ENCODE results near the gene SNRK.

Gene SNRK, protein sequence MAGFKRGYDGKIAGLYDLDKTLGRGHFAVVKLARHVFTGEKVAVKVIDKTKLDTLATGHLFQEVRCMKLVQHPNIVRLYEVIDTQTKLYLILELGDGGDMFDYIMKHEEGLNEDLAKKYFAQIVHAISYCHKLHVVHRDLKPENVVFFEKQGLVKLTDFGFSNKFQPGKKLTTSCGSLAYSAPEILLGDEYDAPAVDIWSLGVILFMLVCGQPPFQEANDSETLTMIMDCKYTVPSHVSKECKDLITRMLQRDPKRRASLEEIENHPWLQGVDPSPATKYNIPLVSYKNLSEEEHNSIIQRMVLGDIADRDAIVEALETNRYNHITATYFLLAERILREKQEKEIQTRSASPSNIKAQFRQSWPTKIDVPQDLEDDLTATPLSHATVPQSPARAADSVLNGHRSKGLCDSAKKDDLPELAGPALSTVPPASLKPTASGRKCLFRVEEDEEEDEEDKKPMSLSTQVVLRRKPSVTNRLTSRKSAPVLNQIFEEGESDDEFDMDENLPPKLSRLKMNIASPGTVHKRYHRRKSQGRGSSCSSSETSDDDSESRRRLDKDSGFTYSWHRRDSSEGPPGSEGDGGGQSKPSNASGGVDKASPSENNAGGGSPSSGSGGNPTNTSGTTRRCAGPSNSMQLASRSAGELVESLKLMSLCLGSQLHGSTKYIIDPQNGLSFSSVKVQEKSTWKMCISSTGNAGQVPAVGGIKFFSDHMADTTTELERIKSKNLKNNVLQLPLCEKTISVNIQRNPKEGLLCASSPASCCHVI

DNA sequence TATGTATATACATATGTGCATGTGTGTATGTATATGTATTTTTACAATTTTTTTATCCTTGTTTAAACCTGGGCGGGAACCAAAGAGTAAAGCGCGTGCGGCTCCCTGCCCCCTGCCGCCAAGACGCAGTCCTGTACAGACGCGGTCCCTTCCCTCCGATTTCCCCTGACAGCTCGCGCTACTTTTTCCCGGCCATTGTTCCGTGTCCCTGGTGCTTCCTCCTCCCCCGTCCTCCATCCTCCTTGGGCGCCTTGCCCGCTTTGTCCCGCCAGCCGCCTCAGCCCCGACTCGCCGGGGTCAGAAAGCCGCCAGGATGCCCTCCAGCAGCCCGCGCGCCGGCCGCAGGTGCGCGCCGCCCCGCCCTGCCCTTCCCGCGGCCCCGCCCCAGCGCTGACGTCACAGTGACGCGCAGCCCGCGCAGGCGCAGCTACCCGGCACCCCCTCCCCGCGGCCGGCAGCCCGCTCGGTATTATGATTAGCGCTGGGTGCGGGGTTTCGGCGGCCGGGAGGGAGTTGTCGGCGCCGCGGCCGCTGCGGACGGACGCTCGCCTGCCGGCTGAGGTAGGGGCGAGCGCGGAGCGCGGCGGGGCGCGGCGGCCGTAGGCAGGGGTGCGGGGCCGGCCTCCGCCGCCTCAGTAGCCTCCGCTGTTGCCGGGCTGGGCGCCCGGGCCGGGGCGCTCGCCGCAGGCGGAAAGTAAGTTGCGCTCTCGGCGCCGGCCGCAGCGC is at the start of gene SNRK:
Gene SNRK, plus strand, starts transcription at position 426 of the 726 bp plus-strand sequence. CDS start 16,664 bp downstream, outside the sequence.
- DNase-seq, result peak; percentile 50

DNA sequence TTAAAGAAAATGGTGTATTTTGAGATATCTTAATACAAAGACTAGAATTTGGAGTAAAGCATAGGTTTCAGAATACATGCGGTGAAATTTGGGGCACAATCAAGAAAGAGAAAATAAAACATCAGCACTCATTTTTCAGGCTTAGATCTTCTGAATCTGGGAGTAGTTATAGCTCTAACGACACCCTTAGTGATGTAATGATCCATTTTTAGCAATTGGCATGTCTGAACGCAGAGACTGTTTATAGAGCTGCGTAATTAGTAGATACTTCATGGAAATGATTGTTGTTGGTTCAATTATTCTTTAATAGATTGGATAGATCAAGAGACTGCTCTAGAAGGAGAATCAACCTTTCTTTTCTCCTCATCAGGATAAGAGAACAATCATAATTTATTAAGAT is 47.5 kb upstream of the SNRK start:
- no peak for DNase-seq

DNA sequence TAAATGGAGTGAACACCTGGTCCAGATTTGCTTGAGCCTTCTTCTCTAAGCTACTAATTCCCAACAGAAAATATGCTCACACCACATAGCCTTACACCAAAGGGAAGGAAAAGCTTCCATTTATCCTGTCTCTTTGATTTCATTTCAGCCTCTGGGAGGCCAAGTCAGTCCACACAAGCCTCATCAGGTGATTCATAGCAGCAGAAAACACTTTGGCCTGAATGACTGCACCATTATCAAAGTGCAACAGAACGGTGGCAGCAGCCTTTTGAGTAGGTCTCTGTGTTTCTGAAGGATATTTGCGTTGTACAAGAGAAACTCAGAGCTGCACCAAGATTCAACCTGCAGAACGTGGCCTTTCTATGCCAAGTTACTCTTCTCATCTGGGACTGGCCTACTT is 46.6 kb upstream of the SNRK start:
- no peak for DNase-seq

DNA sequence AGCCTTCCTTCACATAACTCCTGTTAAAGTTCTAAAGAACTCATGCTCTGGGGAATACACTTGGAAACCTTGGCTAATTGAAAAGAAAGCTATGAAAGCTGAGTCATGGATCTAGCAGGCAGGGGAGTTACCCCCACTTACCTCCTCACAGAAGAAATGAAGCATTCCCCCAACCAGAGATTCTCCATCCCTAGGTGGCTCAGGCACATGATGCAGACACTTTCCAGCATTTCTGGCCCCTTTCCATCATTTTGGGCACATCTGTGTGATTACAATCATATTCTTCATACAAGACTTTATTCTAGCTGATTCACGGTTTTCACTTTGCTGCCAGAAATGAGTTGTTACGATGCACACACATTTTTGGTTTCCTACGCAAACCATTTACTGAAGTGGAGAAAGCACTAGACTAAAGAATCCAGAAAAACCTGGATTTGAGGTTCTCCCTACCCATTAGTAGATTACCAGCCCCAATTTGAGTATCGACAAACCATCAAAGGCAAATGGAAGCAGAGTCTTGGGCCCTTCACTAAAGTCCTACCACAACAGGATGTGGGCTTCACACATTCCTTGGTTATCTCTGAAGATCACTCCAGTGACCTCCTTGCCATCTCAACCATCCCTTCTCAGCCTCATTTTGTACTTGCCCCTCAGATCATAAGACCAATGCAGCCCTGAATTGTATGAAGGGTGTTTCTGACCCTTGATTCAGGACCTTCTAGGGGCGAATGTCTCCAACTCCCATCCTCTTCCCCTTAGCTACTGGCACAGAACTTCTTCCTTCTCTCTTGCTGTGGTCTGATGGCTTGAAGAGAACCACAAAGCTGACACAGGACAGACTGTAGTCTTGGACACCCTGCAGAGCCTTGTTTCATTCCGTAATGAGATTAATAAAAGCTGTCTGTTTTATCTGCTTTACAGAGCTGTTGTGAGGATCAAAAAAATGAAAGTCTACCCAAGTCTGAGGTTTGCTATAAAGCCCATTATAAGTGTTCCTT is 42.5 kb upstream of the SNRK start:
- no peak for DNase-seq

DNA sequence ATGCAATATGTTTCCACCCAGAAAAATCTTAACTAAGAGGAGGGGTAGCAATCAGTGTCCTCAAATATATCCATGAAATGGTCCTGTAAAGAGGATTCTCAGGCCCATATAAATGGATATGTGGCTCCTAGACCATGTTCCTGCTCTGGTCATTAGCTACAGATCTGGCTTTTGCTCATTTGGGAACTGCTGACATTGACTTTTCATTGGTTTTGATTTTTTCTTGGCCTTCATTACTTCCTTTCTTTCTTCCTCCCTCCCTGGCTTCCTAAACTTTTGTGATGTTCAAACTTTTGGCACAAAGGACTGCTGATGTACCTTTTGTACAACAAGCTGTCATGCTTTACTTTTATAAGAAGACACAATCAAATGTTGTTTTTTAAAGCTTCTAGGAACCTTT is 41.6 kb upstream of the SNRK start:
- no peak for DNase-seq

DNA sequence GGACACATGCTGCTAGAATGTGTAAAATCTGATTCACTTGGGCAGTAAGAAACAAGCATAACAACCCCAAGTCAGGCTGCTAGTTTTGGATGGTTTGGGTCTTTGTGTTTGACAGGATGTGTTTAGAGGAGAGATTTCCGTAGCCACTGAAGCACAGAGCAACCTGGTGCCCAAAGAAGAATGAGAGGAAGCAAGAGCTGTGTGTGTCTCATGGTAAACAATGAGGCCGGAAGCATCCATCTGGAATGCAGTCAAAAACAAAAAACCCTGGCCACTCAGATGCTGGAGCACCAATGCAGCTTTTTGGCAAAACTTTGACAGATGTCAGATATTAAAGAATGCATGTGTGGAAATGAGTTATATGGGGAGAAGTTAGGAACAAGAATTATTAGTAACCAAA is 39.4 kb upstream of the SNRK start:
- no peak for DNase-seq

DNA sequence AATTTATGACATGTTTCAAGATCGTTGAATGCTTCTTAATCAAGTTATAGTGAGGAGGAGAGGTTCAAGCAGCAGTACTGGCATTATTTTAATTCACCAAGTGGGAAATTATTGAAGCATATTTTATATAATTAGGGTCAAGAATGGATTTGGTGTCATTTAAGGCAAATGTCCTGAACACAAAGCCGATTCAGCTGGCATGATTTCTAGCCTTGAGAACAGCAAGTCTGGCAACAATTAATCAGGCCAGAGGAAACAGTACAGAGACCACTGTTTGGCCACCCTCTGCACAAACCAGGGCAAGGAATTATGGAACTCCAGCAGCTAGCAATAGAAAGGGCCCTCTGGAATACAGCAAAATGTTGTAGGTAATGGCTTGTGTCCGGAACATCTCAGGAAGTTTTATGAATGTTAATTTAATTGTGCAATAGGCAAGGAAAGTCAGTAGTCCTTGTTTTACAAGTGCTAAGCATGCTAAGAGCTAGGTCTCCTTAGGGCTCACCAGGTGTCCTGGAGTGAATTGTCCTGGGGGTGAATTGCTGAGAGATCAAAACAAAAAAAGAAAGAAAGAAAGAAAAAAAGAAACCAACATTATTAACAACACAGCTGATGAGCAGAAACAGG is 38.7 kb upstream of the SNRK start:
- no peak for DNase-seq

DNA sequence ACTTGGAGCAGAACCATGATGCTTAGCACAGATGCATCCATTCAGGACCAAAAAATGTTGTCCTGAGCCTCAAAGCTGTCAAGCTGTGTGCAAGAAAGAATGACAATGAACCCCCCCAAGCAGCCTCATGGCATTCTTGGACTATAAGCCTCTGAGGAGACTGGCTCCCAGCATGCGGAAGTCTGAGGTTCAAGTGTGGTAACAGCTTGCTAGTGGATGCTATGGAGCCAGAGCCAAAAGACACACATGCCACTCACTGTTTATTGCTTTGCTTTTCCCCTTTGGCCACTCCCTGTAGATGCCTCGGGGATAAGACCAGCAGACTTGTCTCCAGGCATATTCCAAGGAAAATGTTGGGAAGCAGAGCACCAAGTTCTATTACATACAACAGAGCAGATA is 38.2 kb upstream of the SNRK start:
- no peak for DNase-seq

DNA sequence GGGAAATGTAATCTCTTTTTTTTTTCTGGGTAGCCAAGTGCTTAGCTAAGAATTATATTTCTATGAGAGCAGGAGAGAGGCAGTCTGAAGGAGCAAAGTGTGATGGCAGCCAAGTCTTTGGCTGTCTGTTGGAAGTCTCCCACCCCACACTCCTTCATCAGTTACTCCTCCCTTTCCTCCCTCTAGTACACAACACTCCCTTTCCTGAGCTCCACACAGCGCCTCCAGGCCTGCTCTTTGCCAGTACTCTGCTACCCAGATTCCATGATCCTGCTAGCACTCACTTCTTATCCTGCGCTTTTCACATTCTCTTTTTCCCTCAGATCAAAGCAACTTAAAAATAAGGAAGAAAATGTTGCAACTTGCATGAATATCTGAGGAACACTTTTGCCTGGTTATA is 37.4 kb upstream of the SNRK start:
- no peak for DNase-seq

DNA sequence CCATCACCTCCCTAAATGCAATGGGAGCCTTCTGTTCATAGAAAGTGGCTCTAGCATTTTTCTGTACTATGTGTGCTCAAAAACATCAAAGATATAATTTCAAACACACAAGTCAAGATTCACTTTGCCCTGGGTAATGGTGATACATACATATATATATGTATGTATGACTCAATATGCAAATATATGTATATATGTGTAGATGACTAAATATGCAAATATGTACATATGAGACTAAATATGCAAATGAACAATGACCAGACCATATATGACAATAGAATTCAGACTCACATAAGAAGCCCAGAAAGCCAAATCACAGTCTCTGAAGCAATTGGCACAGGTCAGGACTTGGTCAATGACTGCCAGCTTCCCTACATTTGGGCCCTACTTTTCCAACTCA is 36.9 kb upstream of the SNRK start:
- DNase-seq, result no peak

DNA sequence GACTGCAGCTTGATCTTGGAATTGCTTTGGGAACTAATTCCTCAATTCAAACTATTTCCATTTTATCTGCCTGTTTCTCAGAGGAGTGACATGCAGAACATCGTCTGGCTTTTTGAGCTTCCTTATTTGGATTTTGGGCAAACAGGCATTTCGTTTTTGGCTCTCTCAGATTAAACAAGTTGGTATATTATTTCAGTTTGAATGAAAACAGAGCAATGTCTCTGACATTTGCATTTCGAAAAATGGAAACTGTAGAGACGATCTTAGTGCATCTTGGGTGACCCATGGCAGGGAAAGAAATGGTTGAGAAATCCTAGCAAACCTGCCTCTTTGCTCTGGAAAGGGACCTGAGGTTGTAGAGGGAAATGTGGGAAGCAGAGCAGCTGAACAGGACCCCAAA is 33.0 kb upstream of the SNRK start:
- no peak for DNase-seq

DNA sequence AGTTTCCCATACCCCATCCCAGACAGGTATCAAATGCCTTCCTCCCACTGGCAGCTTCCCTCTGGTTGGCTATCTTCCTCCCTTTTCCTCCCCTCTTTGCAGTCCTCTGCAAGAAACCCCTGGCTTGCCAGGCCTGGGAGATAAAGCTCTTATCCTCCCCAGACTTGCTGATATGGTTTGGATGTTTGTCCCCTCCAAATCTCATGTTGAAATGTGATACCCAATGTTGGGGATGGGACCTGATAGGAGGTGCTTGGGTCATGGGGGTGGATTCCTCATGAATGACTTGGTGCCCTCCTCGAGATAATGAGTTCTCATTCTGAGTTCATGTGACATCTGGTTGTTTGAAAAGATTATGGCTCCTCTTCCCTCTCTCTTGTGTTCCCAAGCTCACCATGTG is 32.2 kb upstream of the SNRK start:
- no peak for DNase-seq

DNA sequence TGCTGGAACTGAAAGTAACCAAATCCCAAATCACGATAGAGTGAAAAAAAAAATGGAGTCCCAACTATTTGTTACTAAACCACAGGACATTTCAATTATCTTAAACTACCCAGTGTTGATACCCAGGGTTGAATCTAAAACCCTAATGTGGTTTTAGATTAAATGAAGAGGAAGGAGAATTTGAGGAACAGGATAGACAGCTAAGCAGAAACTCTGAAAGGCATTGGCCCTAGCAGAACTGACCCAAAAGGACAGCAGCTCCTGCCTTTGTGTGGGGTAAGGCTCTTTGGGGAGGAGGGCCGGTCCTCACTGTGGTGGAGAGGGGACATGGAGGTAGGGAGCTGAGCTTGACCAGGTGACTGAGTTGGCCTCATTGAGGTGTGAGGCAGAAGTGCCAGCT is 30.7 kb upstream of the SNRK start:
- no peak for DNase-seq

DNA sequence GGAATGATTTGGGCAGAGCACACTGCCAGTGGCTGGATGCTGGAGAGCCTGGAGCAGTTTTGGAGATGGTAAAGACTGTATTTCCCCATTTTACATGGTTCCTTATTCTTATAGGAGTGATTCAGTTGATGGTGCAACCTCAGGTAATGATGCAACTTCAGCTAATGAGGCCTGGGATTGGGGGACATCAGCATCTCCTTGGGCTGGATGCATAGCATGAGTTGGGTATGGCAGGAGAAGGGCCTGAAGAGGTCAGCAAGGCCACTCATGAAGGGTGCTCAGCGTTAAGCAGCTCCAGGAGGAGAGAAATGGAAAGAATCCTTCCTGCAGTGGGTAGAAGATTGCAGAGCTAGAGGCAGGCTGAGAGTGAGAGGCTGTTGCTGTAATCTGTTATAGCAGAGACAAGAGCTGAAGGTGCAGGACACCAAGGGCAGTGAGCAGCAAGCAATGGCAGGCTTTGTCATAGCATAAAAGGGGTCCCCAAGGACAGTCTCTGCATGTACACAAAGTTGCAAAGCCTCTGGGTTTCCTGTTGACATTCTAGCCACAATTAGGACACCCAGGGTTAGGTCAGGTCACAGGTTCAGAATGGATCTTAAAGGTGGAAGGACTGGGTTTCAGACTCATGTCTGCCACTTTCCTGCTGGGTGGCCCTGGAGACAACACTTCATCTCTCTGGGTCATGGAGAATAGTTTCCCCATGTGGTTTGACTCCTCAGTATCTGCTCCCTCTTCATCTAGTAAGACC is 29.5 kb upstream of the SNRK start:
- DNase-seq, result no peak

DNA sequence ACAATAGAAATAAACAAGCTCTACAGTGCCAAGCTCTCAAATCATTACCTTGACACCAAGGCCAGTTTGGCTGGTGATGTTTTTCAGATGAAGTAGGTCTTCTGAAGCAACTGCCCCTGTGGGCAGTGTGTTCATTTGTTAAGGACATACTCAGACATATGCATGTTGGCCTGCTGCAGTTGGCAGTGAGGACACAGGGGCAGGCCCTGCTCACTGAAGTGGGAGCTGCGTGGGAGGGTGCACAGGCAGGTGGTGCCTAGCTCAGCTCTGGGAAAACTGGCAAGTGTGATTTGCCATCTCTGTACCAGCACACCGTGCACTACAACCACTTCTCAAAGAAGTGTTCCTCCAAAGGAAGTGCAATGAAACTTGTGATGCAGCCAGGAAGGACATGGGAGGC is 28.5 kb upstream of the SNRK start:
- no peak for DNase-seq

DNA sequence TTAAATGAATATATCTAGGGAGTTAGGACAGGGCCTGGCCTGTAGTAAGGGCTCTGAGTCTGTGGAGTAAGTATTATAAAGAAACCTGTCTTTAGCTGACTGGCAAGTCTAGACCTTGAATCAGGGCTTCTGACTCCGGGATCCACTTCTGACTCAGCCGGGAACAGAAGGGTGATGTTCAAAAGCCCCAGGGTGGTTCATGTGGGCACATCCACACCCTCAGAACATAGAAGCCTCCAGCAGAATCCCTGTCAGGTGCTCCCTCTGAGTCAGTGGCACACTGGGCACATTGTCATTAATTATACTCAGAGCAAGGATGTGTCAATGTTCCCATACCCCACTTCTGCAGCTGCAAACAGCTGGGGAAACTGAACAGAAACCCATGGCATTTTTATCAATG is 26.7 kb upstream of the SNRK start:
- DNase-seq, result no peak

DNA sequence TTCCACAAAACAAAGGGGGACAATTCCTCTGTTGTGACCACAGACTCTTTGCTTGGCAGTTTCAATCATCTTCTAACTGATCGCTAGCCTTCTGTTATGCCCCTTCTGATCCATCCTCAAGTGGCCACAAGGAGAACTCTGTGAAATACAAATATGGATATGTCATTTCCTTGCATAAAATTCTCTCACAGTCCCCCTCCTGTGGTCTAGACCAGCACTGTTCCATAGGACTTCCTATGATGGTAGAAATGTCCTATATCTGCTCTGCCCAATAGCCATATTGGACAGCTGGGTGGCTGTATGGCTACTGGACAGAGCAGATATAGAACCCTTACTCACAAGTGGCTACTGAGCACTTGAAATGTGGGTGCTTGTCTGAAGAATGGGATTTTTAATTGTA is 25.9 kb upstream of the SNRK start:
- DNase-seq, result no peak

DNA sequence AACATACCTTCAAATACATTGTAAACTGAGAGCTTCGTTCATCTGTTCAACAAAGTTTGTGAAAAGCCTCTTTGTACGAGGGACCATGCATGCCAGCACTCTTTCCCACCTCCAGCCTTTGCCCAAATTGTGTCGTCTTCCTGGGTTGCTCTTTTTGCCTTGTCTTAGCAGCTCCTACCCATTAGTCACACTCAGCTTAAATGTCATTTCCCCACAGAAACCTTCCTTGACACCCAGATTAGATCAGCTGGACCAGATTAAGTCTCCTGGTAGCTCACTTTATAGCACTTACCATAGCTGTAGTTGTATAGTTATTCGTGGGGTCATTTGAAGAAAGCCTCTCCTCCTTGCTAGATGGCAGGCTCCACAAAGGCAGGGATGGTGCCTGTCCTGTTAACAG is 24.1 kb upstream of the SNRK start:
- no peak for DNase-seq

DNA sequence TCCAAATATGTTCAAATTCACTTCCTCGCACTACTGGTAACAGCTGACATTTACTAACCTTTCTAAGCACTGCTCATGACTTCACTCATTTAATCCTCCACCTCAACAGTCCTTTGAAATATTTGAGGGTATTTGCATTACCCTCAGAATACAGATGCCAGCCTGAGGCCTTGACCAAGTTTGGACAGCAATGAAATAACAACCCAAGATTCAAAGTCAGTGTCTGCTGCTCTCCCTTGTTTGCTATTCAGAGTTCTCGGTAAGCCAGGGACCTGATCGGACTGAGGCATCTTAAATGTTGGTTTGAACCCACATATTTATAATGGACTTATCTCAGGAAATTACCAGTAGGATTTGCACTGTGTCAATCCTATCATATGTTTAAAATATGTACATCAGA is 19.9 kb upstream of the SNRK start:
- DNase-seq, result no peak

DNA sequence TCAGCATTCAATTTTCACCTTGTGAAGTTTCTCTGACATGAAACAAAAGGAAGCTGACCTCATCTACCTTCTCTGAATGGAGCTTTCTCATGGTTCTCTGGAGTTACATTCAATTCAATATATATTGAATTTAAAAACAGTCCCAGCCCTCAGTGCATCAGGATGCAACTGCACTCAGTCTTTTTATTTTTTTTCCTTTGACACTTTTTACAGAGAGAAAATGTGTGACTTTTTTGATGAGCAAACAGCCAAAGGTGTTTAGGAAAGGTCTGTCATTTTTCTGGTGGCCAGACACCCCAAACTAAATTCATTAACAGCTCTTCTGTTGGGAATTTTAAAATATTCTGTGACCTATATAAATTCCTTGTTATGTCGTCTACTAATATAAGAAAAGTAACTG is 19.3 kb upstream of the SNRK start:
- no peak for DNase-seq

DNA sequence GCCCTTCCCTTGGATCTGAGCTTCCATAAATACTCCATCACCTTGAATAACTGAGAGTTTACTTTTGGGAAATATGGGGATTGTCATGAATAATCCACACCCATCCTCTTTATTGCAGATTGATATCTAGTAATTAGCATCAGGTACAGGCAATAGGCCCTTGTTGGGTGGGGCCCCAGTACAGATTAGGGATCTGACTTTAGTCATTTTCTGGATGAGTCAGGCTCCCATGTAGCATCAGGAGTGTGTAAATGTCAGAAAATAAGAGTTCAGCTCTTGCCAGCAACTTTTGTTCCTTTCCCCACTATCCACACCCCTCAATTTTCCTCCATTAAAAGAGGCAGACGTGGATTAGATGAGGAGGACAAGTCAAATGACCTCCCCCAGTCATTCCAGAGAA is 17.7 kb upstream of the SNRK start:
- DNase-seq, result no peak

Measured in NCI-H774 (cell line).